PC-3 (cell line): ENCODE measurements around the gene ADAMTS3. TPM values are rescaled to one million over a fixed set of nuclear protein-coding genes. Genes with fewer than 3 reads are reported as not detected.

ENCODE experiments used
- ATAC-seq: fragments of 200-7000 bp; cut with Tn5 transposase; 2 replicates; pipeline ENCODE4 v1.9.1; 2020; ENCODE audit warnings: mild to moderate bottlenecking, moderate library complexity
- BruUV-seq: library from RNA; stranded (reverse); fragments of 400-500 nt; replicated peaks from 2 replicates; lab custom pipeline; 2021; lab: Mats Ljungman, UMichigan
- CTCF ChIA-PET: fragments of 300-600 bp; sonication (Branson Sonifier 250); formaldehyde crosslinking; loops from one replicate; lab custom pipeline; 2022; ENCODE audit warnings: antibody characterized with exemption; lab: Charles Lee
- POLR2A ChIA-PET: fragments of 300-600 bp; sonication (Branson Sonifier 250); formaldehyde crosslinking; loops from one replicate; lab custom pipeline; 2022; ENCODE audit warnings: antibody characterized with exemption; ENCODE audit not compliant: unreplicated experiment; lab: Charles Lee
- DNase-seq: peaks from one replicate; pipeline ENCODE4 v3.0.0-alpha.2; 2015
- H2AFZ ChIP-seq: fragments of 300-600 bp; sonication (generic); 2 replicates; pipeline ENCODE4 v1.6.0; 2016; ENCODE audit warnings: antibody characterized with exemption, low read length
- H3F3A ChIP-seq: fragments of 300-600 bp; sonication (generic); one replicate; pipeline ENCODE4 v1.6.0; 2017; ENCODE audit warnings: antibody characterized with exemption, low read length, control low read depth, mild to moderate bottlenecking; ENCODE audit not compliant: unreplicated experiment
- H3K27ac ChIP-seq: fragments of 300-600 bp; sonication (generic); 2 replicates; pipeline ENCODE4 v1.5.1; 2016; ENCODE audit warnings: mild to moderate bottlenecking, low read length
- H3K27me3 ChIP-seq: fragments of 300-600 bp; sonication (generic); 2 replicates; pipeline ENCODE4 v1.6.1; 2016; ENCODE audit warnings: low read length, mixed read lengths
- H3K36me3 ChIP-seq: fragments of 300-600 bp; sonication (generic); 2 replicates; pipeline ENCODE4 v1.6.1; 2016; ENCODE audit warnings: low read depth, mixed run types, low read length, mixed read lengths
- H3K4me1 ChIP-seq: fragments of 300-600 bp; sonication (generic); 2 replicates; pipeline ENCODE4 v1.5.1; 2016; ENCODE audit warnings: low read length; ENCODE audit not compliant: insufficient read depth
- H3K4me2 ChIP-seq: fragments of 300-600 bp; sonication (generic); 2 replicates; pipeline ENCODE4 v1.6.0; 2016; ENCODE audit warnings: low read length
- H3K4me3 ChIP-seq: fragments of 300-600 bp; sonication (generic); 2 replicates; pipeline ENCODE4 v1.5.1; 2016; ENCODE audit warnings: mild to moderate bottlenecking, low read length, mixed read lengths
- H3K79me2 ChIP-seq: fragments of 300-600 bp; sonication (generic); 2 replicates; pipeline ENCODE4 v1.6.1; 2017; ENCODE audit warnings: low read length, mixed read lengths
- H3K9ac ChIP-seq: fragments of 300-600 bp; sonication (generic); 2 replicates; pipeline ENCODE4 v1.6.0; 2016; ENCODE audit warnings: mild to moderate bottlenecking, low read length
- H3K9me2 ChIP-seq: fragments of 300-600 bp; sonication (generic); replicated peaks from 2 replicates; pipeline ENCODE4 v1.6.1; 2016; ENCODE audit warnings: mixed run types, low read length, mixed read lengths
- H3K9me3 ChIP-seq: fragments of 300-600 bp; sonication (generic); 2 replicates; pipeline ENCODE4 v1.6.1; 2016; ENCODE audit warnings: low read length, mixed read lengths
- H4K20me1 ChIP-seq: fragments of 300-600 bp; sonication (generic); 2 replicates; pipeline ENCODE4 v1.6.1; 2016; ENCODE audit warnings: low read length, mixed read lengths
- CTCF ChIP-seq: fragments of 300-600 bp; sonication (generic); conservative IDR thresholded peaks from 2 replicates; pipeline ENCODE4 v1.5.1; 2017; ENCODE audit warnings: antibody characterized with exemption, low read depth, mild to moderate bottlenecking, low read length
- EZH2 ChIP-seq: fragments of 300-600 bp; sonication (generic); IDR thresholded peaks from one replicate; pipeline ENCODE4 v1.6.1; 2017; ENCODE audit warnings: antibody characterized with exemption, mild to moderate bottlenecking, low read length; ENCODE audit not compliant: unreplicated experiment
- EZH2phosphoT487 ChIP-seq: fragments of 300-600 bp; sonication (generic); IDR thresholded peaks from 2 replicates; pipeline ENCODE4 v1.6.1; 2018; ENCODE audit warnings: mild to moderate bottlenecking, antibody characterized with exemption, low read length, borderline replicate concordance
- intact Hi-C: fragments of 100-400 bp; cut with micrococcal nuclease; formaldehyde crosslinking; loops from 2 replicates; pipeline ENCODE4 v1.9.0; 2023
- total RNA-seq: library from RNA; depleted of rRNA; stranded (reverse); fragments of >200 nt; gene quantifications from 2 replicates; pipeline ENCODE4 v1.2.3, GENCODE V29; 2014

ADAMTS3 gene
- total RNA-seq, 1 experiment from 2014 or later = 3.5 TPM

GRCh38 chr4:72473434-72473900 lies 95.6 kb downstream of the ADAMTS3 start:
- no peak overlapping the region for H3K27ac ChIP-seq
- TF ChIP-seq CTCF (no peak), EZH2phosphoT487 (no peak), EZH2 (no peak)
- DNase-seq = no peak
- H3K4me3 ChIP-seq = no peak overlapping the region
- H3K36me3 ChIP-seq = no peaks in the 10 kb centered on the region
- H3K9me3 ChIP-seq = no peaks in the 10 kb centered on the region
- BruUV-seq = no TSS peak
- no peak overlapping the region for H3K4me2 ChIP-seq
- intact Hi-C loops = no loop called here
- no peak overlapping the region for H2AFZ ChIP-seq
- H3K9ac ChIP-seq = no peak overlapping the region
- H3K9me2 ChIP-seq = no peaks in the 10 kb centered on the region
- no peaks in the 10 kb centered on the region for H3K79me2 ChIP-seq
- ChIA-PET POLR2A (interaction anchor here (0.7 kb wide), 1 partner anchor 13 kb away, joined by 5 read pairs; no protein-coding TSS in a partner anchor), CTCF (interaction anchor here (0.6 kb wide), 1 partner anchor 63 kb away, joined by 3 read pairs; no protein-coding TSS in a partner anchor)
- H4K20me1 ChIP-seq = no peaks in the 10 kb centered on the region
- no peaks in the 10 kb centered on the region for H3F3A ChIP-seq
- no peaks in the 10 kb centered on the region for H3K4me1 ChIP-seq
- ATAC-seq = no peak
- H3K27me3 ChIP-seq = no peaks in the 10 kb centered on the region

- Histone ChIP-seq H3K27ac (no peak overlapping the region), H3K9me3 (no peaks in the 10 kb centered on the region), H3K4me2 (no peak overlapping the region), H3K36me3 (no peaks in the 10 kb centered on the region), H3F3A (no peaks in the 10 kb centered on the region), H3K27me3 (no peaks in the 10 kb centered on the region), H3K4me1 (no peaks in the 10 kb centered on the region), H2AFZ (no peak overlapping the region), H3K79me2 (no peaks in the 10 kb centered on the region), H4K20me1 (no peaks in the 10 kb centered on the region), H3K9me2 (no peaks in the 10 kb centered on the region), H3K4me3 (no peak overlapping the region), H3K9ac (no peak overlapping the region)
- TF ChIP-seq EZH2 = no peak
- no peak for TF ChIP-seq EZH2phosphoT487
- TF ChIP-seq CTCF = no peak
- POLR2A ChIA-PET = no interaction called here
- CTCF ChIA-PET = no interaction called here
- no peak for DNase-seq
- no TSS peak for BruUV-seq
- intact Hi-C loops = no loop called here
- ATAC-seq = no peak
Observed at GRCh38 chr4:72471816-72472215, 97.2 kb downstream of the ADAMTS3 start.

GRCh38 chr4:72468904-72469502 lies 100.0 kb downstream of the ADAMTS3 start:
- Histone ChIP-seq H3K27ac (no peak overlapping the region), H3K4me1 (no peaks in the 10 kb centered on the region), H3F3A (no peaks in the 10 kb centered on the region), H3K4me2 (no peak overlapping the region), H3K27me3 (no peaks in the 10 kb centered on the region), H3K36me3 (no peaks in the 10 kb centered on the region), H3K79me2 (no peaks in the 10 kb centered on the region), H2AFZ (no peak overlapping the region), H3K9ac (no peak overlapping the region), H3K9me2 (no peaks in the 10 kb centered on the region), H3K9me3 (no peaks in the 10 kb centered on the region), H3K4me3 (no peak overlapping the region), H4K20me1 (no peaks in the 10 kb centered on the region)
- intact Hi-C loops = loop anchor here (1.0 to 2.0 kb wide), 4 partner anchors 18 to 173 kb away; no protein-coding TSS in a partner anchor
- ChIA-PET CTCF (no interaction called here), POLR2A (no interaction called here)
- BruUV-seq = no TSS peak
- TF ChIP-seq CTCF (peak; percentile 92), EZH2phosphoT487 (no peak)
- DNase-seq (peak; percentile 83), ATAC-seq (peak; percentile 29; the same call in 1 of the 2 replicates)
